KBM-7 (cell line): ENCODE results near the gene DGKI.

ENCODE experiments used
- DNase-seq: peaks from one replicate; pipeline ENCODE4 v3.0.0-alpha.2; 2015
- in situ Hi-C: fragments of 300-500 bp; cut with MboI; formaldehyde crosslinking; loops from 2 replicates; pipeline ENCODE4 v1.14.3; 2020; ENCODE audit warnings: low sequenced_read_pairs, low pct_unique_long_range_greater_than_20kb, mixed read lengths

The DGKI gene

GRCh38 chr7:137674551-137675409 lies 172.0 kb downstream of the DGKI start:
- in situ Hi-C loops, result loop anchor here (25.0 kb wide), 2 partner anchors 213 to 338 kb away; partner anchors contain the start of gene CREB3L2

GRCh38 chr7:137674048-137674447 lies 172.7 kb downstream of the DGKI start:
- in situ Hi-C loops, result loop anchor here (25.0 kb wide), 2 partner anchors 213 to 338 kb away; partner anchors contain the start of gene CREB3L2
- DNase-seq, result no peak

More at GRCh38 chr7:137674551-137675409, 172.0 kb downstream of the DGKI start:
- no peak for DNase-seq

- in situ Hi-C loops, result loop anchor here (25.0 kb wide), 2 partner anchors 215 to 340 kb away; partner anchors contain the start of gene CREB3L2
- no peak for DNase-seq
Measured at GRCh38 chr7:137671920-137672319, 174.9 kb downstream of the DGKI start.

- DNase-seq, result no peak
- in situ Hi-C loops, result loop anchor here (25.0 kb wide), 2 partner anchors 217 to 342 kb away; partner anchors contain the start of gene CREB3L2
Measured at GRCh38 chr7:137670222-137671064, 176.3 kb downstream of the DGKI start.

GRCh38 chr7:137669706-137670105 lies 177.1 kb downstream of the DGKI start:
- in situ Hi-C loops, result loop anchor here (25.0 kb wide), 2 partner anchors 218 to 343 kb away; partner anchors contain the start of gene CREB3L2
- DNase-seq, result no peak

GRCh38 chr7:137668404-137668803 lies 178.4 kb downstream of the DGKI start:
- DNase-seq, result no peak
- in situ Hi-C loops, result loop anchor here (25.0 kb wide), 2 partner anchors 219 to 344 kb away; partner anchors contain the start of gene CREB3L2

GRCh38 chr7:137667633-137668387 lies 179.0 kb downstream of the DGKI start:
- DNase-seq, result no peak
- in situ Hi-C loops, result loop anchor here (25.0 kb wide), 2 partner anchors 219 to 344 kb away; partner anchors contain the start of gene CREB3L2

GRCh38 chr7:137664846-137665245 lies 181.9 kb downstream of the DGKI start:
- in situ Hi-C loops, result loop anchor here (25.0 kb wide), 2 partner anchors 222 to 347 kb away; partner anchors contain the start of gene CREB3L2
- no peak for DNase-seq

- in situ Hi-C loops, result loop anchor here (25.0 kb wide), 2 partner anchors 226 to 351 kb away; partner anchors contain the start of gene CREB3L2
- DNase-seq, result no peak
Measured at GRCh38 chr7:137661634-137662033, 185.1 kb downstream of the DGKI start.

- DNase-seq, result no peak
- in situ Hi-C loops, result loop anchor here (25.0 kb wide), 2 partner anchors 229 to 354 kb away; partner anchors contain the start of gene CREB3L2
Measured at GRCh38 chr7:137658190-137658900, 188.4 kb downstream of the DGKI start.

GRCh38 chr7:137657476-137658189 lies 189.1 kb downstream of the DGKI start:
- in situ Hi-C loops, result loop anchor here (25.0 kb wide), 2 partner anchors 230 to 355 kb away; partner anchors contain the start of gene CREB3L2
- DNase-seq, result no peak

GRCh38 chr7:137656850-137657232 lies 189.9 kb downstream of the DGKI start:
- in situ Hi-C loops, result loop anchor here (25.0 kb wide), 2 partner anchors 230 to 355 kb away; partner anchors contain the start of gene CREB3L2
- no peak for DNase-seq

- DNase-seq, result peak; percentile 76
Measured at GRCh38 chr7:137656227-137656849, 190.4 kb downstream of the DGKI start.

GRCh38 chr7:137655804-137656203 lies 191.0 kb downstream of the DGKI start:
- in situ Hi-C loops, result loop anchor here (25.0 kb wide), 2 partner anchors 231 to 356 kb away; partner anchors contain the start of gene CREB3L2
- no peak for DNase-seq

More at GRCh38 chr7:137656227-137656849, 190.4 kb downstream of the DGKI start:
- in situ Hi-C loops, result loop anchor here (25.0 kb wide), 2 partner anchors 231 to 356 kb away; partner anchors contain the start of gene CREB3L2

- in situ Hi-C loops, result loop anchor here (25.0 kb wide), 2 partner anchors 235 to 360 kb away; partner anchors contain the start of gene CREB3L2
- no peak for DNase-seq
Measured at GRCh38 chr7:137652721-137653120, 194.1 kb downstream of the DGKI start.

GRCh38 chr7:137647905-137648565 lies 198.7 kb downstream of the DGKI start:
- no peak for DNase-seq
- in situ Hi-C loops, result no loop called here
